IPS-20b (cell line): Measurements from ENCODE around the gene LPAR1.

Experiments
- H3K27ac ChIP-seq: one replicate; pipeline ENCODE4 v1.5.1; 2013; ENCODE audit warnings: low read length
- H3K27me3 ChIP-seq: 2 replicates; pipeline ENCODE4 v1.6.1; 2013; ENCODE audit warnings: mild to moderate bottlenecking, low read length, inconsistent platforms; ENCODE audit not compliant: insufficient read depth
- H3K36me3 ChIP-seq: 2 replicates; pipeline ENCODE4 v1.6.1; 2013; ENCODE audit warnings: low read depth, mild to moderate bottlenecking, inconsistent platforms, low read length, moderate library complexity; ENCODE audit not compliant: insufficient read depth
- H3K4me1 ChIP-seq: 2 replicates; pipeline ENCODE4 v1.6.1; 2013; ENCODE audit warnings: mild to moderate bottlenecking, control low read depth, inconsistent platforms, low read length, moderate library complexity; ENCODE audit not compliant: insufficient read depth
- H3K4me3 ChIP-seq: 2 replicates; pipeline ENCODE4 v1.5.1; 2013; ENCODE audit warnings: mild to moderate bottlenecking, low read length, inconsistent platforms
- H3K9ac ChIP-seq: 2 replicates; pipeline ENCODE4 v1.6.1; 2013; ENCODE audit warnings: low read depth, mild to moderate bottlenecking, inconsistent platforms, low read length, moderate library complexity
- H3K9me3 ChIP-seq: 2 replicates; pipeline ENCODE4 v1.6.1; 2013; ENCODE audit warnings: mild to moderate bottlenecking, low read depth, low read length, inconsistent platforms; ENCODE audit not compliant: insufficient read depth

The LPAR1 gene

DNA sequence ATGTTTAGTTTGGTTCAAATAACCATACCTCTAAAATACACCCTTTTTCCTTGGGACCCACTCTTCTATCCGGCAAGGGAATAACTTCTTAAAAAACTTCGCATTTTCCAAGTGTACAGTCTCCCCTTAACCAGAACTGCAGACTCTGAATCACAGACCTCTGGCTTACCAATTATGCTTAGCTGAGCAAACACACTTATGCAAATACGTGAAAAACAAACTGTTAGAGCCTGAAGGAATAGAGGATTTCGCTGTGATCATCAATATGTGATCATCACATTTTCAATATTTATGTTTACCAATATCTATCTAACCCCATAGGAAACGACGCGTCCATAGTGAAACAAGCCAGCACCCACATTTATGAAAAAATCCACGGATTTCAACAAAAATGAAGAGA is 1.3 kb downstream of the LPAR1 start:
- Histone ChIP-seq H3K36me3 (no peaks in the 10 kb centered on the region), H3K9me3 (no peaks in the 10 kb centered on the region), H3K4me3 (peak overlapping the region; percentile 68), H3K27ac (no peak overlapping the region), H3K9ac (peak overlapping the region; percentile 30; the same call in 1 of the 2 replicates), H3K4me1 (peaks cover 20% of the 10 kb centered on the region), H3K27me3 (peaks cover 49% of the 10 kb centered on the region)

- no peak overlapping the region for H3K9ac ChIP-seq
These were observed 1.9 kb downstream of the LPAR1 start for GRCh38 chr9:111036429-111036789.

GRCh38 chr9:111035543-111036428 is 2.5 kb downstream of the LPAR1 start:
- H3K9me3 ChIP-seq: no peaks in the 10 kb centered on the region
- H3K27me3 ChIP-seq: peaks cover 49% of the 10 kb centered on the region
- H3K27ac ChIP-seq: no peak overlapping the region
- H3K9ac ChIP-seq: no peak overlapping the region
- no peaks in the 10 kb centered on the region for H3K36me3 ChIP-seq
- peaks cover 20% of the 10 kb centered on the region for H3K4me1 ChIP-seq
- H3K4me3 ChIP-seq: peak overlapping the region; percentile 68

More at GRCh38 chr9:111036429-111036789, 1.9 kb downstream of the LPAR1 start:
- Histone ChIP-seq H3K9me3 (no peaks in the 10 kb centered on the region), H3K4me1 (peaks cover 20% of the 10 kb centered on the region), H3K36me3 (no peaks in the 10 kb centered on the region), H3K27me3 (peaks cover 49% of the 10 kb centered on the region), H3K27ac (no peak overlapping the region), H3K4me3 (peak overlapping the region; percentile 68)

DNA sequence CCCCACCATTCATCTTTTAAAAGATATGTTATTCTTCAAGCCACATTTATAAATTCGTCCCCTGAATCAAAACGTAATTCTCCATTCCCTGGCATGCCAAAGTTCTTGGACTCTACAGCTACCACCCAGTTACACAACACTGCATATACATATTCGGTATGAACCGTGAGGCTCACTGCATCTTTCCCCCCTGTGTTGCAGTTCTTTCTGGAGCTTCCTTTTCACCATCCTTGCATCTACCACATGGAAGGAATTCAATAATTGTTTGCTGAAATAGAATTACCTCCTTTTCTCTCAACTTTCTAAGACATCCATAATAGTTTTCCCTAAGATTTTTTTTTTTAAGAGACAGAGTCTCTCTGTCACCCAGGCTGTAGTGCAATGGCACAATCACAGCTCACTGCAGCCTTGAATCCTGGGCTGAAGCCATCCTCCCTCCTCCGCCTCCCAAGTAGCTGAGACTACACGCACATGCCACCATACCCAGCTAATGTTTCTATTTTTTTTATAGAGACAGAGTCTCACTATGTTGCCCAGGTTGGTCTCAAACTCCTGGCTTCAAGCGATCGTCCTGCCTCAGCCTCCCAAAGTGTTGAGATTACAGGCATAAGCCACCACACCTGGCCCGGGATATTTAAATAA is 3.3 kb downstream of the LPAR1 start:
- no peaks in the 10 kb centered on the region for H3K36me3 ChIP-seq
- H3K27ac ChIP-seq: no peak overlapping the region
- H3K27me3 ChIP-seq: peaks cover 42% of the 10 kb centered on the region
- no peak overlapping the region for H3K9ac ChIP-seq
- no peaks in the 10 kb centered on the region for H3K9me3 ChIP-seq
- H3K4me1 ChIP-seq: peaks cover 25% of the 10 kb centered on the region
- no peak overlapping the region for H3K4me3 ChIP-seq

DNA sequence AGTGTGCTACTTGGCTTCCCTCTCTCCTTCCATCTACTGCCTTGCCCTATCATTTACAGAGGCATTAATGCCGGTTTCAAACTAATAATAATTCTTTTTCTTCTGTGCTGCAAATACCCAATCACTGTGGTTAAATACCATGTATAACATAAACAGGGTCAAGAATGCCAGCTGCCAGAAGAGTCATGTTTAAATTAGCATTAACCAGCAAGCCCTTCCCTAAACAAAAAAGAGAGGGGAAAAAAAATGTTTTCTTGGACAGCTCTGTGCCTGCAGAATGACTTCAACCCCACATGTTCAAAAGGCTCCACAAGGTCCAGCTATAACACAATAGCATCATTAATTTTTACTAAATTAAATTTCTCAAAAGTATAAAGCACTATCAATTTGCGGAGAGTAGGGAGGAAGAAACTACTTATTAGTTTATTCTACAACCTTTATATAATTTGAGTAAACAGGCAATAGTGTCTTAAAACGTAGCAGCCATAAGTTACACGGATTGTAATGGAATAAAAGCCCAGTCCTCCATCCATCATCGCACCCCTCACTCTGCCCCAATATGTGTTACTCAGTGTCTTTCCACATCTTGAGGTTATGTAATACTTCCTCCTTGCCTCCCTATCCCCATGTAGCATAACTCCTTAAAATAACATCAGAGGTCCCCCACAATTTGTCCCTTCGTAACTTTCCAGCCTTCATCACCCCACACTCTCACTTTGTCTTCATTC is 3.9 kb downstream of the LPAR1 start:
- Histone ChIP-seq H3K27ac (no peak overlapping the region), H3K36me3 (no peaks in the 10 kb centered on the region), H3K4me3 (no peak overlapping the region), H3K9ac (no peak overlapping the region), H3K4me1 (peaks cover 22% of the 10 kb centered on the region), H3K9me3 (no peaks in the 10 kb centered on the region; the same call in 1 of the 2 replicates), H3K27me3 (peaks cover 35% of the 10 kb centered on the region)

DNA sequence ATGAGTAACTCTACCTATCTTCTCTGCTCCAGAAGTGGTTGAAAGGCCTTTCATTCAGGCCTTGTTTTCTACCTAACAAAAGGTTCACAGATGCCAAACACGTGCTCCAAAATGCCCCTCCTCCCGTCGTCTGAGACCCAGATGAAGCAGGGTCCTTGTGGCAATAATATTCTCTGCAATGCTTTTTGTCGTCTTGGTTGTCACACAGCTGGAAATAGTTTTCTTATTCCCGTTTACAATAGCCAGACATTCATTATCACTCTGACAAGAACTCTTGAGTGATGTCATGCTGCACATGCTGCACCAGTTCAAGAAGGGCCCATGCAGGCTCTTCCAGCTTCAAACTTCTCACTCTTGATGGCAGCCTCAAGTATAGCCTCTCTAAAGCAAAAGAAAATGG is 7.8 kb downstream of the LPAR1 start:
- Histone ChIP-seq H3K27ac (no peak overlapping the region), H3K27me3 (peaks cover 4% of the 10 kb centered on the region; the same call in 1 of the 2 replicates), H3K36me3 (no peaks in the 10 kb centered on the region), H3K9me3 (no peaks in the 10 kb centered on the region; the same call in 1 of the 2 replicates), H3K4me1 (peaks cover 8% of the 10 kb centered on the region; the same call in 1 of the 2 replicates), H3K4me3 (no peak overlapping the region), H3K9ac (no peak overlapping the region)

GRCh38 chr9:111029260-111029659 is 9.0 kb downstream of the LPAR1 start:
- H3K27ac ChIP-seq: no peak overlapping the region
- H3K27me3 ChIP-seq: no peaks in the 10 kb centered on the region
- no peaks in the 10 kb centered on the region for H3K36me3 ChIP-seq
- H3K9me3 ChIP-seq: no peaks in the 10 kb centered on the region; the same call in 1 of the 2 replicates
- peaks cover 7% of the 10 kb centered on the region; the same call in 1 of the 2 replicates for H3K4me1 ChIP-seq
- no peak overlapping the region for H3K9ac ChIP-seq
- H3K4me3 ChIP-seq: no peak overlapping the region

- Histone ChIP-seq H3K4me3 (no peak overlapping the region), H3K36me3 (no peaks in the 10 kb centered on the region), H3K4me1 (peaks cover 7% of the 10 kb centered on the region; the same call in 1 of the 2 replicates), H3K27me3 (no peaks in the 10 kb centered on the region), H3K27ac (no peak overlapping the region), H3K9me3 (no peaks in the 10 kb centered on the region; the same call in 1 of the 2 replicates), H3K9ac (no peak overlapping the region)
These were observed 10.5 kb downstream of the LPAR1 start for GRCh38 chr9:111027798-111028197.

DNA sequence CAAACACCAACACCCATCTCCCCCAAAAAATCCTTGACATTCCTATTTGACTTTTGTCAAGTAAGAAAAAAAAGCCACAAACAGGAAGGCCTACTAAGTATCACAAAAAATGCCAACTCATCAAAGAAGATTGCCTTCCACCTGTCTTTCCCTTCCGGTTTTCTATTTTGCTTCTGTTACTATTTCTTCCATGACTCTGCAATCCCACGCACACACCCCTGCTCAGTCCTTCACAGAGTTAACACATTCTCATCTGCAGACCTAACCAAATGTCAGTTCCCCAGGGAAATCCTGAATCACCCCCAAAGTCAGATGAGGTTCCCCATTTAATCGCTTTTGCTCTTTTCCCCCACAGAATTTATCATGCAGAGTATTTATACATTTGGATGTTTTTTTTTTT is 15.1 kb downstream of the LPAR1 start:
- no peaks in the 10 kb centered on the region for H3K9me3 ChIP-seq
- H3K4me3 ChIP-seq: no peak overlapping the region
- no peaks in the 10 kb centered on the region for H3K36me3 ChIP-seq
- no peak overlapping the region for H3K27ac ChIP-seq
- no peaks in the 10 kb centered on the region for H3K27me3 ChIP-seq
- no peaks in the 10 kb centered on the region for H3K4me1 ChIP-seq
- no peak overlapping the region for H3K9ac ChIP-seq

GRCh38 chr9:111020594-111020993 is 17.7 kb downstream of the LPAR1 start:
- no peaks in the 10 kb centered on the region for H3K4me1 ChIP-seq
- H3K4me3 ChIP-seq: no peak overlapping the region
- H3K27me3 ChIP-seq: no peaks in the 10 kb centered on the region
- H3K9ac ChIP-seq: no peak overlapping the region
- H3K36me3 ChIP-seq: no peaks in the 10 kb centered on the region
- no peak overlapping the region for H3K27ac ChIP-seq
- no peaks in the 10 kb centered on the region for H3K9me3 ChIP-seq

- Histone ChIP-seq H3K9ac (no peak overlapping the region), H3K4me3 (no peak overlapping the region), H3K36me3 (no peaks in the 10 kb centered on the region), H3K9me3 (no peaks in the 10 kb centered on the region), H3K4me1 (no peaks in the 10 kb centered on the region), H3K27me3 (no peaks in the 10 kb centered on the region), H3K27ac (no peak overlapping the region)
These were observed 21.7 kb downstream of the LPAR1 start for GRCh38 chr9:111016426-111017045.
